OCI-LY7 (cell line): Measurements from ENCODE around the gene FRS2. TPM values are rescaled to one million over a fixed set of nuclear protein-coding genes. Genes with fewer than 3 reads are reported as not detected.
A peak's percentile ranks its signal among the peaks of the same experiment; 100 is the strongest.

Experiments
- BruUV-seq: library from RNA; stranded (reverse); fragments of 400-500 nt; replicated peaks from 2 replicates; lab custom pipeline; 2021; lab: Mats Ljungman, UMichigan
- CTCF ChIA-PET: fragments of 300-600 bp; sonication (Branson Sonifier 250); formaldehyde crosslinking; loops from one replicate; lab custom pipeline; 2022; ENCODE audit warnings: antibody characterized with exemption; ENCODE audit not compliant: unreplicated experiment; lab: Charles Lee
- POLR2A ChIA-PET: fragments of 300-600 bp; sonication (Branson Sonifier 250); formaldehyde crosslinking; loops from one replicate; lab custom pipeline; 2022; ENCODE audit warnings: antibody characterized with exemption; lab: Charles Lee
- DNase-seq: peaks from one replicate; pipeline ENCODE4 v3.0.0-alpha.2; 2015; ENCODE audit warnings: low spot score
- H2AFZ ChIP-seq: fragments of 200-600 bp; sonication (generic), shearing (Covaris generic); 2 replicates; pipeline ENCODE4 v1.6.1; 2014; ENCODE audit warnings: mild to moderate bottlenecking, antibody characterized with exemption, low read length, moderate library complexity
- H3K27ac ChIP-seq: fragments of 200-600 bp; sonication (generic); 2 replicates; pipeline ENCODE4 v1.5.1; 2014; ENCODE audit warnings: mixed run types, low read depth, mild to moderate bottlenecking, moderate library complexity, low read length, inconsistent platforms; ENCODE audit not compliant: poor library complexity, severe bottlenecking
- H3K36me3 ChIP-seq: fragments of 200-600 bp; sonication (generic); 2 replicates; pipeline ENCODE4 v1.6.1; 2014; ENCODE audit warnings: mild to moderate bottlenecking, antibody characterized with exemption, low read length, moderate library complexity, mixed read lengths; ENCODE audit not compliant: insufficient read depth
- H3K4me1 ChIP-seq: fragments of 200-600 bp; sonication (generic); 2 replicates; pipeline ENCODE4 v1.5.1; 2014; ENCODE audit warnings: mild to moderate bottlenecking, low read length; ENCODE audit not compliant: insufficient read depth, poor library complexity, severe bottlenecking
- H3K4me2 ChIP-seq: fragments of 200-600 bp; sonication (generic); 2 replicates; pipeline ENCODE4 v1.6.1; 2014; ENCODE audit warnings: mild to moderate bottlenecking, low read length
- H3K4me3 ChIP-seq: fragments of 200-600 bp; sonication (generic); 2 replicates; pipeline ENCODE4 v1.5.1; 2014; ENCODE audit warnings: mild to moderate bottlenecking, low read depth, low read length; ENCODE audit not compliant: poor library complexity, severe bottlenecking
- H3K79me2 ChIP-seq: fragments of 200-600 bp; sonication (generic); 2 replicates; pipeline ENCODE4 v1.6.1; 2016; ENCODE audit warnings: low read depth, mild to moderate bottlenecking, low read length, moderate library complexity, mixed read lengths; ENCODE audit not compliant: insufficient read depth
- H3K9me2 ChIP-seq: fragments of 200-600 bp; sonication (generic); 2 replicates; pipeline ENCODE4 v1.6.1; 2016; ENCODE audit warnings: mild to moderate bottlenecking, low read length, mixed read lengths; ENCODE audit not compliant: insufficient read depth
- H3K9me3 ChIP-seq: fragments of 200-600 bp; sonication (generic); 2 replicates; pipeline ENCODE4 v1.6.1; 2014; ENCODE audit warnings: mild to moderate bottlenecking, mixed run types, low read length, mixed read lengths
- H4K20me1 ChIP-seq: fragments of 200-600 bp; sonication (generic); 2 replicates; pipeline ENCODE4 v1.6.1; 2014; ENCODE audit warnings: mild to moderate bottlenecking, antibody characterized with exemption, low read length, moderate library complexity, mixed read lengths; ENCODE audit not compliant: insufficient read depth
- EZH2phosphoT487 ChIP-seq: fragments of 200-600 bp; sonication (generic); IDR thresholded peaks from 2 replicates; pipeline ENCODE4 v1.6.1; 2018; ENCODE audit warnings: low read depth, borderline replicate concordance, mild to moderate bottlenecking, mixed run types, antibody characterized with exemption, low read length, moderate library complexity, mixed read lengths
- intact Hi-C: fragments of 100-400 bp; cut with micrococcal nuclease; formaldehyde crosslinking; loops from one replicate; pipeline ENCODE4 v1.10.0; 2022; ENCODE audit not compliant: unreplicated experiment
- total RNA-seq, 2 experiments: library from RNA; depleted of rRNA in 1 of 2; stranded (reverse); fragments of >200 nt in 1 of 2; shearing (Covaris generic) in 1 of 2; gene quantifications; 2 replicates each; pipeline ENCODE4 v1.2.3, GENCODE V29; 2014 to 2022
- TF ChIP-seq, protein P1 (sequence below): fragments of 200-600 bp; sonication (generic); conservative IDR thresholded peaks from 2 replicates; pipeline ENCODE4 v1.5.1; 2014; ENCODE audit warnings: mild to moderate bottlenecking, antibody characterized with exemption, low read length, moderate library complexity, mixed read lengths

The FRS2 gene
- total RNA-seq, 2 experiments from 2014 or later, result 11.1 to 18.5 TPM

- Histone ChIP-seq H3K4me3 (no peak overlapping the region), H3K4me1 (peaks cover 18% of the 10 kb centered on the region)
- DNase-seq, result peak; percentile 24
Measured at GRCh38 chr12:69583203-69583602, 113.0 kb downstream of the FRS2 start.

GRCh38 chr12:69585189-69586062, 115.2 kb downstream of the FRS2 start, which contains the start of gene CCT2:
Gene CCT2 (plus strand): TSS chr12:69585459. CDS start chr12:69585522, 63 bp downstream.
- Histone ChIP-seq H3K79me2 (peaks cover 45% of the 10 kb centered on the region), H3K4me3 (peak within 1 kb of the TSS; percentile 91), H3K4me2 (peak within 1 kb of the TSS; percentile 78), H3K36me3 (peaks cover 45% of the 10 kb centered on the region), H3K9me3 (no peaks in the 10 kb centered on the region), H2AFZ (peak within 1 kb of the TSS; percentile 97), H4K20me1 (0 out of 2 replicates have a peak, but pooled peaks cover 4% of the 10 kb centered on the region), H3K9me2 (no peaks in the 10 kb centered on the region), H3K27ac (peak within 1 kb of the TSS; percentile 79), H3K4me1 (peaks cover 12% of the 10 kb centered on the region)
- peak; percentile 99 for DNase-seq
- POLR2A ChIA-PET, result interaction anchor here (0.6 to 2.0 kb wide), 8 partner anchors 9 to 991 kb away, joined by 3 to 8 read pairs (median 4); no protein-coding TSS in a partner anchor
- no peak for TF ChIP-seq EZH2phosphoT487
- TF ChIP-seq, protein P1, sequence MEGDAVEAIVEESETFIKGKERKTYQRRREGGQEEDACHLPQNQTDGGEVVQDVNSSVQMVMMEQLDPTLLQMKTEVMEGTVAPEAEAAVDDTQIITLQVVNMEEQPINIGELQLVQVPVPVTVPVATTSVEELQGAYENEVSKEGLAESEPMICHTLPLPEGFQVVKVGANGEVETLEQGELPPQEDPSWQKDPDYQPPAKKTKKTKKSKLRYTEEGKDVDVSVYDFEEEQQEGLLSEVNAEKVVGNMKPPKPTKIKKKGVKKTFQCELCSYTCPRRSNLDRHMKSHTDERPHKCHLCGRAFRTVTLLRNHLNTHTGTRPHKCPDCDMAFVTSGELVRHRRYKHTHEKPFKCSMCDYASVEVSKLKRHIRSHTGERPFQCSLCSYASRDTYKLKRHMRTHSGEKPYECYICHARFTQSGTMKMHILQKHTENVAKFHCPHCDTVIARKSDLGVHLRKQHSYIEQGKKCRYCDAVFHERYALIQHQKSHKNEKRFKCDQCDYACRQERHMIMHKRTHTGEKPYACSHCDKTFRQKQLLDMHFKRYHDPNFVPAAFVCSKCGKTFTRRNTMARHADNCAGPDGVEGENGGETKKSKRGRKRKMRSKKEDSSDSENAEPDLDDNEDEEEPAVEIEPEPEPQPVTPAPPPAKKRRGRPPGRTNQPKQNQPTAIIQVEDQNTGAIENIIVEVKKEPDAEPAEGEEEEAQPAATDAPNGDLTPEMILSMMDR, result peak; percentile 62
- TSS peak; percentile 100 for BruUV-seq
- CTCF ChIA-PET, result no interaction called here
- intact Hi-C loops, result loop anchor here (1.0 to 5.0 kb wide), 3 partner anchors 152 to 657 kb away; partner anchors contain the start of genes CNOT2 and RAB3IP

More at GRCh38 chr12:69583203-69583602, 113.0 kb downstream of the FRS2 start:
- Histone ChIP-seq H3K9me3 (no peaks in the 10 kb centered on the region), H3K79me2 (peaks cover 28% of the 10 kb centered on the region), H4K20me1 (0 out of 2 replicates have a peak, but pooled peaks cover 4% of the 10 kb centered on the region), H3K4me2 (no peak overlapping the region), H3K9me2 (no peaks in the 10 kb centered on the region), H3K27ac (no peak overlapping the region), H3K36me3 (peaks cover 22% of the 10 kb centered on the region), H2AFZ (peak overlapping the region; percentile 24)
- CTCF ChIA-PET, result no interaction called here
- intact Hi-C loops, result no loop called here
- BruUV-seq, result no TSS peak
- TF ChIP-seq, protein P1, result peak; percentile 43; the same call in 1 of the 2 replicates
- no peak for TF ChIP-seq EZH2phosphoT487
- POLR2A ChIA-PET, result interaction anchor here (1.1 to 1.2 kb wide), 2 partner anchors 35 to 262 kb away, joined by 3 to 4 read pairs; no protein-coding TSS in a partner anchor
